GM23338 (cell line): ENCODE data around the gene TMEM170B. TPM values are rescaled to one million over a fixed set of nuclear protein-coding genes. Genes with fewer than 3 reads are reported as not detected.

Experiments used
- ATAC-seq: fragments of 200-7000 bp; cut with Tn5 transposase; 3 replicates; pipeline ENCODE4 v1.9.1; 2020
- DNase-seq: peaks from one replicate; pipeline ENCODE4 v3.0.0-alpha.2; 2015; ENCODE audit warnings: low spot score
- H2AFZ ChIP-seq: fragments of 200-600 bp; sonication (generic); 2 replicates; pipeline ENCODE4 v1.8.0; 2016; ENCODE audit warnings: antibody characterized with exemption, mild to moderate bottlenecking, moderate library complexity
- H3F3A ChIP-seq: fragments of 200-600 bp; sonication (generic); replicated peaks from 2 replicates; pipeline ENCODE4 v1.8.0; 2017; ENCODE audit warnings: antibody characterized with exemption, mixed run types, low read depth
- H3K27ac ChIP-seq: fragments of 200-600 bp; sonication (generic); 2 replicates; pipeline ENCODE4 v1.6.1; 2016; ENCODE audit warnings: low read depth
- H3K27me3 ChIP-seq: fragments of 200-600 bp; sonication (generic); 2 replicates; pipeline ENCODE4 v1.8.0; 2016; ENCODE audit warnings: mild to moderate bottlenecking, mixed run types, moderate library complexity; ENCODE audit not compliant: insufficient read depth
- H3K36me3 ChIP-seq: fragments of 200-600 bp; sonication (generic); 2 replicates; pipeline ENCODE4 v1.8.0; 2016; ENCODE audit warnings: mild to moderate bottlenecking; ENCODE audit not compliant: insufficient read depth
- H3K4me1 ChIP-seq: fragments of 200-600 bp; sonication (generic); 2 replicates; pipeline ENCODE4 v1.8.0; 2016; ENCODE audit warnings: mild to moderate bottlenecking, moderate library complexity; ENCODE audit not compliant: insufficient read depth
- H3K4me2 ChIP-seq: fragments of 200-600 bp; sonication (generic); 2 replicates; pipeline ENCODE4 v1.7.1; 2017; ENCODE audit warnings: mixed run types
- H3K4me3 ChIP-seq: fragments of 200-600 bp; sonication (generic); 2 replicates; pipeline ENCODE4 v1.6.1; 2016; ENCODE audit warnings: mixed run types
- H3K79me2 ChIP-seq: fragments of 200-600 bp; sonication (generic); replicated peaks from 2 replicates; pipeline ENCODE4 v1.8.0; 2017; ENCODE audit warnings: mild to moderate bottlenecking; ENCODE audit not compliant: insufficient read depth
- H3K9me2 ChIP-seq: fragments of 200-600 bp; sonication (generic); 2 replicates; pipeline ENCODE4 v1.8.0; 2017; ENCODE audit not compliant: insufficient read depth
- H4K20me1 ChIP-seq: fragments of 200-600 bp; sonication (generic); replicated peaks from 2 replicates; pipeline ENCODE4 v1.8.0; 2017; ENCODE audit warnings: mild to moderate bottlenecking; ENCODE audit not compliant: insufficient read depth
- H3K27ac Mint-ChIP-seq: 2 replicates; pipeline ENCODE4 v1.8.0; 2020; ENCODE audit warnings: inconsistent platforms, mild to moderate bottlenecking, moderate library complexity, mixed read lengths
- H3K27me3 Mint-ChIP-seq: 3 replicates; pipeline ENCODE4 v1.8.0; 2022; ENCODE audit warnings: low read depth, mild to moderate bottlenecking, moderate library complexity, mixed read lengths, inconsistent platforms; ENCODE audit not compliant: insufficient read depth, poor library complexity
- H3K36me3 Mint-ChIP-seq: 3 replicates; pipeline ENCODE4 v1.8.0; 2021; ENCODE audit warnings: low read depth, mild to moderate bottlenecking, inconsistent platforms, moderate library complexity, mixed read lengths
- H3K4me1 Mint-ChIP-seq: 3 replicates; pipeline ENCODE4 v1.8.0; 2020; ENCODE audit warnings: mild to moderate bottlenecking, inconsistent platforms, mixed read lengths
- H3K4me3 Mint-ChIP-seq: 3 replicates; pipeline ENCODE4 v1.8.0; 2021; ENCODE audit warnings: moderate library complexity, mild to moderate bottlenecking, inconsistent platforms, mixed read lengths
- H3K9me3 Mint-ChIP-seq: 3 replicates; pipeline ENCODE4 v1.8.0; 2020; ENCODE audit warnings: moderate library complexity, mild to moderate bottlenecking, inconsistent platforms, mixed read lengths
- CREB1 ChIP-seq: fragments of 250-450 bp; sonication (Bioruptor Pico); IDR thresholded peaks from 2 replicates; pipeline ENCODE4 v1.5.0; 2020; ENCODE audit warnings: low read depth, mild to moderate bottlenecking, moderate library complexity
- CTCF ChIP-seq, 2 experiments: fragments of 200-600 bp in 1 of 2; sonication (generic) in 1 of 2; conservative IDR thresholded peaks; 2 replicates each; pipeline versions ENCODE4 v1.5.1 to v1.6.1; 2016 to 2017; ENCODE audit warnings: antibody characterized with exemption in 2 of 2, low read depth in 2 of 2, mild to moderate bottlenecking in 2 of 2, moderate library complexity in 1 of 2
- ETS1 ChIP-seq: IDR thresholded peaks from 2 replicates; pipeline ENCODE4 v1.6.1; 2016; ENCODE audit warnings: antibody characterized with exemption
- EZH2 ChIP-seq: fragments of 200-600 bp; sonication (generic); IDR thresholded peaks from one replicate; pipeline ENCODE4 v1.8.0; 2017; ENCODE audit warnings: antibody characterized with exemption, mild to moderate bottlenecking, low read depth; ENCODE audit not compliant: unreplicated experiment
- EZH2phosphoT487 ChIP-seq: fragments of 200-600 bp; sonication (generic); IDR thresholded peaks from one replicate; pipeline ENCODE4 v1.8.1; 2018; ENCODE audit warnings: antibody characterized with exemption; ENCODE audit not compliant: unreplicated experiment
- JUNB ChIP-seq: IDR thresholded peaks from one replicate; pipeline ENCODE4 v1.6.1; 2016; ENCODE audit warnings: antibody characterized with exemption; ENCODE audit not compliant: unreplicated experiment
- NANOG ChIP-seq: IDR thresholded peaks from 2 replicates; pipeline ENCODE4 v1.6.1; 2016; ENCODE audit warnings: antibody characterized with exemption, borderline replicate concordance
- POLR2AphosphoS5 ChIP-seq: IDR thresholded peaks from 2 replicates; pipeline ENCODE4 v1.6.1; 2016; ENCODE audit warnings: antibody characterized with exemption, low read depth
- REST ChIP-seq: IDR thresholded peaks from one replicate; pipeline ENCODE4 v1.6.1; 2018; ENCODE audit warnings: antibody characterized with exemption; ENCODE audit not compliant: unreplicated experiment
- STAT1 ChIP-seq: IDR thresholded peaks from one replicate; pipeline ENCODE4 v1.6.1; 2016; ENCODE audit warnings: antibody characterized with exemption; ENCODE audit not compliant: unreplicated experiment
- ZNF114 ChIP-seq: fragments of 250-450 bp; sonication (Bioruptor Pico); IDR thresholded peaks from 2 replicates; pipeline ENCODE4 v1.5.0; 2020; ENCODE audit warnings: mild to moderate bottlenecking, moderate library complexity
- ZNF331 ChIP-seq: fragments of 250-450 bp; sonication (Bioruptor Pico); IDR thresholded peaks from 2 replicates; pipeline ENCODE4 v1.5.0; 2020; ENCODE audit warnings: low read depth, mild to moderate bottlenecking, moderate library complexity
- ZNF462 ChIP-seq: fragments of 250-450 bp; sonication (Bioruptor Pico); IDR thresholded peaks from 2 replicates; pipeline ENCODE4 v1.5.0; 2020; ENCODE audit warnings: mild to moderate bottlenecking, moderate library complexity
- polyA plus RNA-seq: library from polyadenylated mRNA; unstranded; fragments of >200 nt; fragmentation: Nextera tagmentation; extraction: Ambion mirVana; gene quantifications from 2 replicates; pipeline ENCODE4 v1.2.1, GENCODE V29; 2016
- total RNA-seq: library from RNA; depleted of rRNA; stranded (reverse); fragments of >200 nt; shearing (Covaris generic); gene quantifications from 2 replicates; pipeline ENCODE4 v1.2.3, GENCODE V29; 2014

Gene TMEM170B
- total and polyA plus RNA-seq, 2 experiments from 2014 or later, result 2.0 to 6.9 TPM

GRCh38 chr6:11532097-11532496, 5.5 kb upstream of the TMEM170B start:
- ATAC-seq (no peak), DNase-seq (no peak)
- peaks cover 7% of the 10 kb centered on the region; the same call in 1 of the 2 replicates for H3K27me3 ChIP-seq
- TF ChIP-seq ZNF331 (CRISPR knock-in tag), result no peak
- no peak for TF ChIP-seq STAT1
- TF ChIP-seq EZH2phosphoT487, result no peak
- no peak for TF ChIP-seq ETS1
- no peak for TF ChIP-seq REST
- TF ChIP-seq CTCF (conservative IDR thresholded peaks at IDR 0.05; ENCODE audit: low read depth in 2 of 2), result no peak
- no peak for TF ChIP-seq NANOG
- no peak for TF ChIP-seq CREB1 (CRISPR knock-in tag)
- TF ChIP-seq ZNF462 (CRISPR knock-in tag), result no peak
- TF ChIP-seq JUNB, result no peak
- TF ChIP-seq ZNF114, result no peak
- no peak for TF ChIP-seq EZH2
- TF ChIP-seq POLR2AphosphoS5, result no peak
- Mint-ChIP-seq H3K27ac (no peak overlapping the region), H3K4me1 (peaks cover 9% of the 10 kb centered on the region; the same call in 2 of the 3 replicates), H3K4me3 (no peak overlapping the region), H3K36me3 (no peaks in the 10 kb centered on the region), H3K9me3 (no peaks in the 10 kb centered on the region), H3K27me3 (peaks cover 3% of the 10 kb centered on the region)
- no peaks in the 10 kb centered on the region for H3K79me2 ChIP-seq
- H3K4me1 ChIP-seq, result peaks cover 15% of the 10 kb centered on the region
- no peaks in the 10 kb centered on the region for H3K36me3 ChIP-seq
- H4K20me1 ChIP-seq, result no peaks in the 10 kb centered on the region
- no peak overlapping the region for H3K27ac ChIP-seq
- no peak overlapping the region; the same call in 1 of the 2 replicates for H2AFZ ChIP-seq
- no peak overlapping the region for H3K4me3 ChIP-seq
- H3K4me2 ChIP-seq, result no peak overlapping the region
- no peaks in the 10 kb centered on the region for H3K9me2 ChIP-seq
- H3F3A ChIP-seq, result no peaks in the 10 kb centered on the region
